Measurements from ENCODE around the gene DLEC1. TPM values are rescaled to one million over a fixed set of nuclear protein-coding genes. Genes with fewer than 3 reads are reported as not detected.

Gene DLEC1
- total and polyA plus RNA-seq, 9 of the 15 experiments (the other 6 are each of a cell fraction or from before 2014, with no cell fraction given): 0.07 to 0.08 TPM; not detected in 7

GRCh38 chr3:37993820-37994638 is 45.0 kb upstream of the DLEC1 start (continued):
- TF ChIP-seq ZC3H11A (IDR thresholded peaks at IDR 0.05; ENCODE audit: low read depth, low read length): no peak
- no peak for TF ChIP-seq PHB (CRISPR knock-in tag; IDR thresholded peaks at IDR 0.05)
- no peak for TF ChIP-seq CHD4 (IDR thresholded peaks at IDR 0.05; ENCODE audit: insufficient read depth, insufficient replicate concordance, low read depth, low read length, poor library complexity, severe bottlenecking)
- TF ChIP-seq, protein P1, sequence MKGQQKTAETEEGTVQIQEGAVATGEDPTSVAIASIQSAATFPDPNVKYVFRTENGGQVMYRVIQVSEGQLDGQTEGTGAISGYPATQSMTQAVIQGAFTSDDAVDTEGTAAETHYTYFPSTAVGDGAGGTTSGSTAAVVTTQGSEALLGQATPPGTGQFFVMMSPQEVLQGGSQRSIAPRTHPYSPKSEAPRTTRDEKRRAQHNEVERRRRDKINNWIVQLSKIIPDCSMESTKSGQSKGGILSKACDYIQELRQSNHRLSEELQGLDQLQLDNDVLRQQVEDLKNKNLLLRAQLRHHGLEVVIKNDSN (CRISPR knock-in tag; IDR thresholded peaks at IDR 0.05): peak; percentile 72
- TF ChIP-seq RCOR1 (IDR thresholded peaks at IDR 0.05; ENCODE audit: borderline replicate concordance in 1 of 2, low read depth in 2 of 2, low read length in 2 of 2): peak in 1 of 2 experiments; percentile 44; a peak in 2 of 4 replicates
- TF ChIP-seq NFYB (IDR thresholded peaks at IDR 0.05; ENCODE audit: extremely low read depth, insufficient read length): no peak
- TF ChIP-seq CLOCK (CRISPR knock-in tag; IDR thresholded peaks at IDR 0.05; ENCODE audit: borderline replicate concordance): no peak
- no peak for TF ChIP-seq ZNF174 (CRISPR knock-in tag; IDR thresholded peaks at IDR 0.05)
- TF ChIP-seq TARDBP (IDR thresholded peaks at IDR 0.05): peak; percentile 97
- no peak for TF ChIP-seq ZNF707 (CRISPR knock-in tag; conservative IDR thresholded peaks at IDR 0.05)
- TF ChIP-seq MCM2 (IDR thresholded peaks at IDR 0.05; ENCODE audit: low read depth): no peak
- TF ChIP-seq FOXK1 (CRISPR knock-in tag; IDR thresholded peaks at IDR 0.05; ENCODE audit: borderline replicate concordance): peak; percentile 91; the same call in 1 of the 2 replicates
- TF ChIP-seq, protein P2, sequence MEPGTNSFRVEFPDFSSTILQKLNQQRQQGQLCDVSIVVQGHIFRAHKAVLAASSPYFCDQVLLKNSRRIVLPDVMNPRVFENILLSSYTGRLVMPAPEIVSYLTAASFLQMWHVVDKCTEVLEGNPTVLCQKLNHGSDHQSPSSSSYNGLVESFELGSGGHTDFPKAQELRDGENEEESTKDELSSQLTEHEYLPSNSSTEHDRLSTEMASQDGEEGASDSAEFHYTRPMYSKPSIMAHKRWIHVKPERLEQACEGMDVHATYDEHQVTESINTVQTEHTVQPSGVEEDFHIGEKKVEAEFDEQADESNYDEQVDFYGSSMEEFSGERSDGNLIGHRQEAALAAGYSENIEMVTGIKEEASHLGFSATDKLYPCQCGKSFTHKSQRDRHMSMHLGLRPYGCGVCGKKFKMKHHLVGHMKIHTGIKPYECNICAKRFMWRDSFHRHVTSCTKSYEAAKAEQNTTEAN (CRISPR knock-in tag; IDR thresholded peaks at IDR 0.05): peak; percentile 78; the same call in 1 of the 2 replicates
- peak; percentile 72 for TF ChIP-seq SPI1 (IDR thresholded peaks at IDR 0.05; ENCODE audit: borderline replicate concordance, low read depth, low read length)
- TF ChIP-seq HNRNPK (IDR thresholded peaks at IDR 0.05; ENCODE audit: low read depth, low read length, poor library complexity, severe bottlenecking): no peak
- peak; percentile 66 for TF ChIP-seq EHMT2 (IDR thresholded peaks at IDR 0.05)
- TF ChIP-seq HNRNPH1 (optimal IDR thresholded peaks at IDR 0.05; ENCODE audit: low read depth, low read length): no peak
- TF ChIP-seq ZBTB26 (CRISPR knock-in tag; IDR thresholded peaks at IDR 0.05): peak; percentile 67; the same call in 1 of the 2 replicates
- 0 out of 2 replicates have a peak, but pooled peaks have one; percentile 50 for TF ChIP-seq HNRNPL (IDR thresholded peaks at IDR 0.05; ENCODE audit: low read depth, low read length)
- TF ChIP-seq SMARCE1 (IDR thresholded peaks at IDR 0.05): peak; percentile 45; the same call in 1 of the 2 replicates
- peak; percentile 29; the same call in 1 of the 2 replicates for TF ChIP-seq HDGF (IDR thresholded peaks at IDR 0.05)
- peak; percentile 85 for TF ChIP-seq BHLHE40 (IDR thresholded peaks at IDR 0.05; ENCODE audit: low read length)
